Measurements from ENCODE around the gene EPS8L1.
"Not testable (repeated sequence)": the region's sequence is repeated elsewhere in the genome, so short reads cannot be mapped to it uniquely, and the experiment has no call there.

Gene EPS8L1

DNA sequence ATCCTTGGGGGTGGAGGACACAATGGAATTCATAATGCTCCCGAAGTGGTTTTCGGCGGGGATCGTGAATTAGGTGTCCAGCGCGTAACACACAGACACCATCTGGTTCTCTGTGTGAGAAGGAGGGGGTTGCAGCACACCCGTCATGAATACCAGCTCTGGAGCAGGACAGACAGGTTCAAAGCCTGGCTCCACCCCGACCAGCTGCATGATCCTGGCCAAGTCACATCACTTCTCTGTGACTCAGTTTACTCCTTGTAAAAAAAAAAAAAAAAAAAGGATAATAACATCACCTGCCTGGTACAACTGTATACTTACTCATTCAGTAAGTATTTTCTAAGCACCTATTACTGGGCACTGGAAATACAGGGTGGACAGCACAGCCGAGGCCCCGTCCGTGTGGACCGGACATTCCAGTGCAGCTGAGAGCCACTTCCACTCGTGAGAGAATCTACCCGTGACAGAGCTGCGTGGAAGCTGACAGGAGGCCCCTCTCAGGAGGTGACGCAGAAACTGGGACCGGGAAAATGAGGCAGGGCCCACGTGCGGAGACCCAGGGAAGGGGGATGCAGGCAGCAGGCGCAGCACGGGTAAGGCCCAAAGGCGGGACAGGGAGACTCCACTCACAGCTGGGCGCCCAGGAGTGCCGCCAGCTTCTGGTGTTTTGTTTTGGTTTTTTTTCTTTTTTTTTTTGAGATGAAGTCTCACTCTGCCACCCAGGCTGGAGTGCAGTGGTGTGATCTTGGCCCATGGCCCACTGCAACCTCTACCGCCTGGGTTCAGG, 24.7 kb upstream of the EPS8L1 start:
- no peak for DNase-seq

DNA sequence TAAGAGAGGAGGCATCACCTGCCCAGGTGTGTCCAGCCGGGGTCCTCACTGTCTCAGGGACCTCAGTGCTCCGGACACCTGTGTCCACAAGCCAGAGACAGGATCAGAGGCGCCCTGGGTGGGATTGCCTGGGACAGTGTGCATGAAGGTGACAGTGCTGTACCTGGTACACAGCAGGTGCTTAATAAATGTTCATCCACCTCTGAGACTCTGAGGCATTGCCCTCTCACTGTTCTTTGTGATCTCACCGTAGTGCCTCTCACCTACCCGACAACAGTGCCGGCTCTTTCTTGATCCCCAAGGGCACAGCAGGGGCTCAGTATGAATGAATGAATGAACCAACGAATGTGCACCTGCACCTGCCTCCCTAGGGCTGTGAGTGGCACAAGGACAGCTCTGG, 21.9 kb upstream of the EPS8L1 start:
- no peak for DNase-seq

DNA sequence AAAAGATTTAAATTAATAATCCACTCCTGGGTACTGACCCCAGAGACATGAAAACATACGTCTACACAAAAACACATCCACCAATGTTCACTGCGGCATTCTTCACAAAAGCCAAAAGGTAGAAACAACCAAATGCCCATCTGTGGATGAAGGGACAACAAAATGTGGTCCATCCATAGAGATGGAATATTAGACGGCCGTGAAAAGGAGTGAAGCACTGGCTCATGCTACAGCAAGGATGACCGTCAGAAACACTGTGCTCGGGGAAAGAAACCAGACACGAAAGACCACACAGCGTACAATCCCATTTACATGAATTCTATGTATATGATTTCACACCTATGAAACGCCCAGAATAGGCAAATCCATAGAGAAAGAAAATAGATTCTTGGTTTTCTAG, 18.8 kb upstream of the EPS8L1 start:
- DNase-seq: no peak

DNA sequence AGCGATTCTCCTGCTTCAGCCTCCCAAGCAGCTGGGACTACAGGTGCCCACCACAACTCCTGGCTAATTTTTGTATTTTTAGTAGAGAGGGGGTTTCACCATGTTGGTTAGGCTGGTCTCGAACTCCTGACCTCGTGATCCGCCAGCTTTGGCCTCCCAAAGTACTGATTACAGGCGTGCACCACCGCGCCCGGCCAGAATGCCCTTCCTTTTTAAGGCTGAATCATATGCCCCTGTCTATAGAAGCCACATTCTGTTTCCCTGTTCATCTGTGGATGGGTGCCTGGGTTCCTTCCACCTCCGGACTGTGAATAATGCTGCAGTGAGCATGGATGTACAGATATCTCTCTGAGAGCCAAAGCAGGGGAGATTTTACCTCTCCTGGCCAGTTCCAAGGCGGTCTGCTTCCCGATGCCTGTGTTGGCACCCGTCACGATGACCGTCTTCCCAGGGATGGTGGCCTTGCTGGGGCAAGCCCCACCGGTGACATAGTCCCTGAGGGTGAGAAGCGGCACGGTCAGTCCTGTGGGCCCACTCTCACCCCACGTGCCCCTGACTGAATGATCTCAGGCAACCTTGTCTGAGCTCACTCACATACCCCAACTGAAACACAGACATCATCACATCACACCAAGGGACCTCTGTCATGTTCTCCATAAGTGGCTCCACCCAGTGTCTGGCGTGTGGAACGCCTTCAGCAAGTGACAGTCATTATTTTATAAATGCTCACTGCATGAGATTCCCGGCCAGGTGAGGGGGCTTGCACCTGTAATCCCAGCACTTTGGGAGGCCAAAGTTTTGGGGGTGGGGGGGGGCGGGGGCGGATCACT, 16.7 kb upstream of the EPS8L1 start:
- no peak for DNase-seq

DNA sequence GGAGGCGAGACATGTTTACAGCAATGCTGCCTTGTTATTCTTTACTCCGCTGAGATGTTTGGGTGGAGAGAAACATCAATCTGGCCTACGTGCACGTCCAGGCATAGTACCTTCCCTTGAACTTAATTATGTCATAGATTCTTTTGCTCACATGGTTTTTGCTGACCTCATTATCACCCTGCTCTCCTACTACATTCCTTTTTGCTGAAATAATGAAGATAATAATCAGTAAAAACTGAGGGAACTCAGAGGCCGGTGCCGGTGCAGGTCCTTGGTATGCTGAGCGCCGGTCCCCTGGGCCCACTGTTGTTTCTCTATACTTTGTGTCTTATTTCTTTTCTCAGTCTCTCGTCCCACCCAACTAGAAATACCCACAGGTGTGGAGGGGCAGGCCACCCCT, 15.4 kb upstream of the EPS8L1 start:
- DNase-seq: not testable (repeated sequence)

DNA sequence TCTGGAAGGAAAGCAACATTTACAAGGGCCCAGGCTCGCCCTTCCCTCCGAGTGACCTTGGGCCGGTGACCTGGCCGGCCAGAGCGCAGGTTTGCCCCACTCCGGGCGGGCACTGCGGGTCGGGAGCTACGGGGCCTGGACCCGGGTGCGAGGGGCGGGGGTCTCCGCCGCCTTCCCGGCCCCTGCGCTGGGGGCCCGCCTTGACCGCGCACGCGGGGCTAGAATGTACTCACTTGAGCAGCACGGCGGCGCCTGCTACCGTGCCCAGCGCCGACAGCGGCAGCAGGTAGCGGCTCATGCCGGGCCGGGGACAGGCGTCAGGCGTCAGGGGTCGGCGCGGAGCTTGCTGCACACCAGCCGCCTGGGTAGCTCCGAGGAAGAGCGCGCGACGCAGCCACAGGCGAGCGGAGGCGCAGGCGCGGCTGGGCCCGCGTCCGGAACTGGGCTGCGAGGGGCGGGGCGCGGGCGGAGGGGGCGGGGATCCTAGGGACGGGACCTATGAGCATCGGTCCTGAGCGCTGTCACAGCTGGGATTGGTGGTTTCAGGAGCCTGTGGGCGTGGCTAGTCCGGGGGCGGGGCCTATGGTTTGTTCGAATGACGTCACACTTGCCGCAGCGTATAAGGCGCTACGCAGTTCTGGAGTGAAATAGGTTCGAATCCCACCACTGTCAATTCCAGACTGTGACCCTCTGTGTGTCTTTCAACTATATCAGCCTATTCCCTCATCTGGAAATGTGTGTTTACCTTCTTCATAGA, 12.8 kb upstream of the EPS8L1 start, which contains the start of gene RDH13:
Gene RDH13 (minus strand): TSS at position 414 of the 757 bp plus-strand sequence. CDS start 116 bp downstream, at position 298.
- peak; percentile 93 for DNase-seq

DNA sequence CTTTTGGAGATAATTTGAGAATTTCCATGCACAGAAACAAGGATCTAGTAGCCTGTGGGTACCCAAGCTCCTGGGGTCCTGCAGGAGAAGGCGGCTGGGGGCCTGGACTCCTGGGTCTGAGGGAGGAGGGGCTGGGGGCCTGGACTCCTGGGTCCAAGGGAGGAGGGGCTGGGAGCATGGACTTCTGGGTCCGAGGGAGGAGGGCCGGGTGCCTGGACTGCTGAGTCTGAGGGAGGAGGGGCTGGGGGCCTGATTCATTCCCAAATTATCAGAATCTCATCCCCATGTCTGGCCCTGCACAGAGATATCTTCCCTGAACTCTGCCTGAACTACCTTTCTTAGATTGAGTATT, 12.2 kb upstream of the EPS8L1 start:
- no peak for DNase-seq

DNA sequence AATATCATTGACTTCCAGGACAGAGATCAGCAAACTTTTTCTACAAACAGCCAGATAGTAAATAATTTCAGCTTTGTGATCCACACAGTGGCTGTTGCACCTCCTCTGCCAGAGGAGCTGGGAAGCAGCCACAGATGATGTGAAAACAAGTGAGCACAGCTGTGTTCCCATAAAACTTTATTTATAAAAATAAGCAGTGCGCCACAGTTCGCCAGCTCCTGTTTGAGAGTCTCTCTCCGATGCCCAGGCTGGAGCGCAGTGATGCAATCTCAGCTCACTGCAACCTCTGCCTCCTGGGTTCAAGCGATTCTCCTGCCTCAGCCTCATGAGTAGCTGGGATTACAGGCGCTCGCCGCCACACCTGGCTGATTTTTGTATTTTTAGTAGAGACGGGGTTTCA, 10.2 kb upstream of the EPS8L1 start:
- not testable (repeated sequence) for DNase-seq

DNA sequence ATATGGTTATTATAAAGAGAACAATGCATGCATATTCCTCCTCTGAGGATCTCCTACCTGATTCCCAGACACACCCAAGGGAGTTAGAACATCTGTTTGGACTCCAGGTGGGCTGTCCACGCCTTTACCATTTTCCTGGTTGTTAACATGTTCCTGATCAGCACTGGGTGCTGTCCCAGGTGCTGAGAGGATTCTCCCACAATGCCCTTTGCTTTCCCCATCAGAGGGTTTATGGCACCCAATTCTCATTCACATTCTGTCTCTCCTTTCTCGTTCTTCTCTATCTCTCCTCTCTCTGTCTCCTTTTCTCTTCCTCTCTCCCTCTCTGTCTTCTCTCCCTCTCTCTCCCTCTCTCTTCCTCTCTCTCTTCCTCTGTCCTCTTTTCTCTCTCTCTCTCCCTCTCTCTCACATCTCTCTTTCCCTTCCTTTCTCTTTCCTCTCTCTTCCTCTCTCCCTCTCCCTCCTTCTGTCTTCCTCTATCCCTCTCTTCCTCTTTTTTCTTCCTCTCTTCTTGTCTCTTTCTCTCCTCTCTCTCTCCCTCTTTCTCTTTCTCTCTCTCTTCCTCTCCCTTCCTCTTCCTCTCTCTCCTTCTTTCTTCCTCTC, 9.5 kb upstream of the EPS8L1 start:
- DNase-seq: no peak

DNA sequence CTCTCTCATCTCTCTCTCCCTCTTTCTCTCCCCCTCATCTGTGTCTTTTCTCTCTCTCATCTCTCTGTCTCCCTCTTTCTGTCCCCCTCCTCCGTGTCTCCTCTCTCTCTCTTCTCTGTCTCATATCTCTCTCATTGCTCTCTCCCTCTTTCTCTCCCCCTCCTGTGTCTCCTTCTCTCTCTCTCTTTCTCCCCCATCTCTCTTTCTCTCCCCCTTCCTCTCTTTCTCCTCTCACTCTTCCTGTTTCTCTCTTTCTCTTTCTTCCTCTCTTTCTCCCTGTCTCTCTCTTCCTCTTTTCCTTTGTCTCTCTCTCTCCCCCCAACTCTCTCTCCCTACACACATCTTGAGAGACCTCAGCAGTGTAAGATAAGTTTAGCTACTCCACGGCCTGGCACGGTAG, 7.8 kb upstream of the EPS8L1 start:
- no peak for DNase-seq

DNA sequence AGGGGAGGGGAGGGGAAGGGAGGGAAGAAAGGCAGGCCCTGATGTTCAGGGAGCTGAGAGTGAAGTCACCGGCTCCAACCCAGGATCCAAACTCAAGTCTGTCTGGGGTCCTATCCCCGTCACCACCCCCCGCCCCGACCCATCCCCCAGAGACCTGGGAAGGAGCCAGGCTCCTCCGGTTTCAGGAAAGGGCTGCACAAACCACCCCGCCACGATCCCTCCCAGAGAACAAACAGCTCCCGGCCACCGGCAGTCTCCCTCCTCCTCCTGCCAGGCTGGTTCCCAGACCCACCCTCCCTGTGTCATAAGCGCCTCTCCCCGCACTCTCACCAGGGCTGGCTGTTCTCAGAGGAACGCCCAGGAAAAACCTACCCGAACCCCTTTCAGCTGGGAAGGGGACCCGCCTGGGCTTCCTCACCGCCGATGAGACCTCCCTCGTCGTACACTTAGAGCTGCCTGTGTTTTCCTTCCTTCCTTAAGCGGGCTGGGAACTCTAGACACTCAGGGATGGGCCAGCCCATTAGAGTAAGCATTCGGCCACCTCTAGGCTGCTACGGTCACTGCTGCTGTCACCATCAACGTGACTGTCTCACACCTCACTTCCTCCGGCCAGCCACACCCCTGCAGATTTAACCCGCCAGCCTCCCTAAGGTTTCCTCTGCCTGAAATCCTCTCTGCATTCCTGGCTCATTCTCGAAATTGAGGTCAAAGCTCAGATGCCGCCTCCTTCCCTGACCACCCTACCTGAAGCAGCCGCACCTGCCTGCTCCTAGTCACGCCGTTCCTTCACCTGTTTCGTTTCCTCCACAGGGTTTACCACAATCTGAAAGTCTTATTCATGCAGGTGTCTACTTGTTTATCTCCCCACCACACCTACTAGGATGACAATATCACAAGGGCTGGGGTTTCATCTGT, 6.5 kb upstream of the EPS8L1 start:
- DNase-seq: peak; percentile 16

DNA sequence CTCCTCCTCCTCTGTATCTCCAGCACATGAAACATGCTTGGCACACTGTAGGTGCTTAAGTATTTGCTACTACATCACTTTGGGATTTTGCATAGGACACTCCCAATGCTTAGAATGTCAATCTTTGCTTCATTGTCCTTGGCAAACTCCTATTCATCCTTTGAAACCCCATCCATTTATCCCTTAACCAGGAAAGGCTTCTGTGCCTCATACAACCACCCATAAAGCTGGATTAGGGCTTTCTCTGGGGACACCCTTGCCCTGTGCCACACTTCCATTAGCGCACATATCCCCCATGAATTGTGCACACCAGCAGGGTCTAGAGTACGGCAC, 5.8 kb upstream of the EPS8L1 start:
- DNase-seq: no peak

DNA sequence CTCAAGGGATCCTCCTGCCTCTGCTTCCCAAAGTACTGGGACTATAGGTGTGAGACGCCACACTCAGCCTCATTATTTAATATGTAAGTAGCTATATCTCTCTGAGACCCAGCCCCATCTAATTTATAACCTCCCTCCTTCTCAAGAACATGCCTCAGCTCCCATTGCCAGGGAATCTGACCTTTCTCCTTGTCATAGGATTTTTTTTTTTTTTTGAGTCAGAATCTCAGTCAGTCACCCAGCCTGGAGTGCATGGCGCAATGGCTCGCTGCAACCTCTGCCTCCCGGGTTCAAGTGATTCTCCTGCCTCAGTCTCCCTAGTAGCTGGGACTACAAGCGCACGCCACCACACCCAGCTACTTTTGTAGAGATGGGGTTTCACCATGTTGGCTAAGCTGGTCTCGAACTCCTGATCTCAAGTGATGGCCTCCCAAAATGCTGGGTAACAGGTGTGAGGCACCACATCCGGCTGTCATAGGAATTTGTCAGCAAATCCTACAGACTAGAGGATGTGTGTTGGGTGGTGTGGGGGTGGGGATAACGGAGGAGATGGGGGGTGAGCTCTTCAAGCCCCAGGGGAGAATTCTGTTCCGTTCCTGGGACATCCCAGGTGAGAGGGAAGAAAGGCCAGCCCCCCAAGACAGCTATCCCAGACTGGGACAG, 5.1 kb upstream of the EPS8L1 start:
- DNase-seq: no peak

DNA sequence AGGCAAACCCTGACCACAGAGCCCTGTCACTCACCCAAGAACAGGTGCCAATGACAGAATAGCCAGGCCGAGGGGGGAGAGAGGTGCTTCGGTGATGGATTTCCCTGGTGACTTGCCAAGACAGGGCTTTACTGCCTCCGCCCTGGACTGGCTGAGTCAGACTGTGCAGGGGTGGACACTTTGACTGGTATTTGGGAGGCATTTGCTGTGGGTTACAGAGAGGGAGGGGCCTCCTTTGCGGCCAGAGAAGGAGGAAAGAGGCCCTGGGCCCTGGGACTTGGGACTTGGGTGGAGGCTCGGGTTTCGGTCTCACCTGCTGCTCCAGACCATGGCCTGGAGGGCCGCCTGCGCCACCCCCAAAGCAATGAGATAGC, 4.6 kb upstream of the EPS8L1 start:
- no peak for DNase-seq

DNA sequence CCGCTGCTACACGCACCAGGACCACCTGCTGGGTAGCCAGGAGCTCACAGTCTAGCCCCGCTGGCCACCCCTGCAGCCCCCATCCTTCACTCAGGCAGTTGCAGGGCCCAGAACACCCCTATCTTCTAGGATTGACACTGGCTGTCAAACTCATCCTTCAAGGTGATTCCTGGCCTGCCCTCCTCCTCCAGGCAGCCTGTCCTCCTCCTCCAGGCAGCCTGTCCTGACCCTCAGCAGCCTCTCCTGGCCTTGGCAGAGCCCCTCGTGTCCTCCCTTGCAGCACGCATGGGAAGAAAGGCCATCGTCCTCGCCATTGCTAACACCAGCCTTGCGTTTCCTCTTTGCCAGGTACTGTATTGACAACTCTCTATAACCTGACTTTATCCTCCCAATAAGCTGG, 3.8 kb upstream of the EPS8L1 start:
- no peak for DNase-seq

DNA sequence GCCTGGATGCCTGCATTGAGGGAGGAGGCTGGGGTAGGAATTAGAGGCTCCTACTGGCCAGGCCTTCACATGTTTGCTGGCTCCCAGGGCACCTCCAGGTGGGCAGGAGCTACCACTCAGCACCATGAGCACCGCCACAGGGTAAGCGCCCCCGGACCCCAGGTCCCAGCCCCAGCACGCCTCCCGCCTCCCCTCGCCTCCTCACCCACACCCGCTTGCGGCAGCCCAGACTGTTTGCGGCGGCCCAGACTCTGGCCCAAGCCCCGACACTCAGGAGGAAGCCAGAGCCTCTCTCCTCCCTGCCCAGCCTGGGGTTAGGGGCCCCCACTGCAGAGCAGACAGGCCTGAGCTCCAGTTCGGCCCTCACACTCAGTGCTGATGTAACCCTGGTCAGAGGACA, 652 bp downstream of the EPS8L1 start:
- DNase-seq: no peak

DNA sequence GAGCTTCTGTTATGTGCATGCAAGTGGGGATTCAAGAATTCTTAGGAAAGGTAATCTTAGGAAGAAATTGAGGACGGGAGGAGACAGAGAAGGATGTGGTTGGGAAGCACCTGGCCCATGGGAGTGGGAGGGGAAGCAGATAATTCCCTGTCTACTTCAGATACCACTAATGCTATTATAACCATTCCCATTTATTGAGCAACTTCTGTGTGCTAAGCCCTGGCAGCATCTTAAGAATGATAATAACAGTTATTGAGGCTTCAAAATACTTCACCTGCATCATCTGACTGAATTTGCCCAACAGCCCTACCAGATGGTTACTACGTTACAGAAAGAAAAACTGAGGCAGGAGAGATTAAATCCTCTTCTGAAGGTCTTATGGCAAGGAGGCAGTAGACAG, 1.4 kb downstream of the EPS8L1 start:
- DNase-seq: no peak

DNA sequence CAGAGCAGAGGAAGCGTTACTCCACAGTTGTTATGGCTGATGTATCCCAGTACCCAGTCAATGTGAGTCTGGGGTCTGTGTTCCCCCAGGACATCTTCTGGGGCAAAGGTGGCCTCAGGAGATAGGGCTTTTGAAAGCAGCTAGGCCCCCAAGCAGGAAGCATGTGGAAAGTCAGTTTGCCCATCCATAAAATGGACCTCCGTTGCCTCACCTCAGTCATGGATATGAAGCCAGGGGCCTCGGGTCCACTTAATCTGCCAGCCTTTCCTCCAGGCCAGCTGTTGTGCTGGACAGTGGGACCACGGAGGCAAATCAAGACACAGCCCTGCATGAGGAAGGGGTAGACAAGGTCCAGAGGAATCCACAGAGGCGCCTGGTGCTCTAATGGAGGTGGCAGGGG, 3.3 kb downstream of the EPS8L1 start:
- no peak for DNase-seq

DNA sequence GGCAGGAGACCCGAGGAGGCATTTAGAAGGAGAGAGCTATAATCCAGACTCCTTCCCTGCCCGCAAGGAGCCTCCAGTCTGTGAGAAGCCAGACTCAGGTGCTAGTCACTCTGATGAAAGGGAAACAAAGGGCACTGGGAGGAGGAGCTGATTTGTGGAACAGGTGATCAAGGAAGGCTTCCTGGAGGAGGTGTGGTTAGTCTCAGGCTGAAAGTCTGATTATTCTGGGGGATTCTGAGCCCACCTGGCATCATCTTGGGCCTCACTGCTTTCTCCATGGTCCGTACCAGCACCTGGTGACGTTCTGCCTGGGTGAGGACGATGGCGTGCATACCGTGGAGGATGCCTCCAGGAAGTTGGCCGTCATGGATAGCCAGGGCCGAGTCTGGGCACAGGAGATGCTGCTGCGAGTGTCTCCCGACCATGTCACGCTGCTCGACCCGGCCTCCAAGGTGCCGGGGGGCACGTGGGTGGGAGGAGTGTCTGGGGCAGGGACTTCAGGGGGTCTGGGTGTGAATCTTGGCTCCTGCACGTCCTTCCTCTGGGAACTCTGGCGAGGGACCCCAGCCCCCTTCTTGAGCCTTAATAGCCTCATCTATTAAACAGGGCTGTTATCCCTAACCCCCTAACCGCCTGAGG, 3.9 kb downstream of the EPS8L1 start:
- no peak for DNase-seq

DNA sequence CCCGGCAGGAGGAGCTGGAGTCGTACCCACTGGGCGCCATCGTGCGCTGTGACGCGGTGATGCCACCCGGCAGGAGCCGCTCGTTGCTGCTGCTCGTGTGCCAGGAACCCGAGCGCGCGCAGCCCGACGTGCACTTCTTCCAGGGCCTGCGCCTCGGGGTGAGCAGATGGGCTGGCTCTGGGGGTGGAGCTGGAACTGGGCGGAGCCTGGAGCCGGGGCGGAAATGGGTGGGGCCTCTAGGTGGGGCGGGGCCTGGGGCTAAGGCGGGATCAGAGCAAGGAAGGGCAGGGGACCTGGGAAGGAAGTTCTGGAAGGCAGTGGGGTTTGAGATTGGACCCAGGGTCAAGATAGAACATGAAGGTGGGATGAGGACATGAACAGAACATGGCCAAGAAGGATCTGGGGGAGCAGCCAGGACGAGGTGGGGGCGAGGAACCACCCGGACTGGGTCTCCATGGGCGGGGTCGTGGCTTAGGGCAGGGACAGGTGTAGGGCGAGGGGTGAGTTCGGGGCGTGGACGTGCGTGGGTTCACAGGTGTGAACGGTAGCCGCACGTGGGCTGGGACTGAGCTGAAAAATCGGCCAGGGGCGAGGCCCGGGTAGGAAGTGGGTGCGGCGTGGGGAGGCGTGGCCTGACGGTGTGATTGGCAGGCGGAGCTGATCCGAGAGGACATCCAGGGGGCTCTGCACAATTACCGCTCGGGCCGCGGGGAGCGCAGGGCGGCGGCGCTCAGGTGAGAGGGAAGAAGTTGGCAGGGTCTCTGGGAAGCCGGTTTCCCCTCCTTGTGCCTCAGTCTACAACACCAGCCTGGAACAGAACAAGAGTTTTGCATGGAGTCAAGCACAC, 4.7 kb downstream of the EPS8L1 start:
- DNase-seq: peak; percentile 13
